Activated CD4-positive, alpha-beta T cell treated with anti-CD3 and anti-CD28 coated beads, Interleukin-2, amount 10 ng/mL, durations not matched to agents 7 days and 5 days (primary cell): ENCODE data around the gene SUPT20HL2. TPM values are rescaled to one million over a fixed set of nuclear protein-coding genes. Genes with fewer than 3 reads are reported as not detected.
"Not testable (repeated sequence)": the region's sequence is repeated elsewhere in the genome, so short reads cannot be mapped to it uniquely, and the experiment has no call there.

ENCODE experiments used
- CTCF ChIA-PET: fragments of 350-600 bp; sonication (Branson Sonifier 250); formaldehyde crosslinking; loops from one replicate; lab custom pipeline; 2021; ENCODE audit warnings: antibody characterized with exemption; lab: Charles Lee
- POLR2A ChIA-PET: fragments of 350-600 bp; sonication (Branson Sonifier 250); formaldehyde crosslinking; loops from one replicate; lab custom pipeline; 2021; ENCODE audit warnings: antibody characterized with exemption; lab: Charles Lee
- DNase-seq: peaks from one replicate; pipeline ENCODE4 v3.0.0-alpha.2; 2020
- H3K27ac Mint-ChIP-seq: one replicate; pipeline ENCODE4 v1.8.0; 2021; ENCODE audit warnings: mild to moderate bottlenecking, moderate library complexity, mixed read lengths
- H3K27me3 Mint-ChIP-seq: one replicate; pipeline ENCODE4 v1.8.0; 2021; ENCODE audit warnings: mixed read lengths
- H3K36me3 Mint-ChIP-seq: one replicate; pipeline ENCODE4 v1.8.0; 2021; ENCODE audit warnings: low read depth, mixed read lengths
- H3K4me1 Mint-ChIP-seq: one replicate; pipeline ENCODE4 v1.8.0; 2021; ENCODE audit warnings: mixed read lengths
- H3K4me3 Mint-ChIP-seq: one replicate; pipeline ENCODE4 v1.8.0; 2021; ENCODE audit warnings: mild to moderate bottlenecking, moderate library complexity, mixed read lengths
- H3K9me3 Mint-ChIP-seq: one replicate; pipeline ENCODE4 v1.8.0; 2021; ENCODE audit warnings: mixed read lengths
- total RNA-seq, 2 experiments: library from RNA; stranded (reverse); gene quantifications; one replicate each; pipeline ENCODE4 v1.2.3, GENCODE V29; 2021

The SUPT20HL2 gene
- total RNA-seq = not detected

- no peak within 1 kb of the TSS for H3K27ac Mint-ChIP-seq
- DNase-seq = no peak
- POLR2A ChIA-PET = no interaction called here
- CTCF ChIA-PET = no interaction called here
- no peaks in the 10 kb centered on the region for H3K9me3 Mint-ChIP-seq
- no peaks in the 10 kb centered on the region for H3K36me3 Mint-ChIP-seq
- peaks cover 6% of the 10 kb centered on the region for H3K4me1 Mint-ChIP-seq
- no peaks in the 10 kb centered on the region for H3K27me3 Mint-ChIP-seq
- H3K4me3 Mint-ChIP-seq = no peak within 1 kb of the TSS
These were observed at the start of gene SUPT20HL2 for GRCh38 chrX:24314019-24314635. TSS of gene SUPT20HL2 (minus strand) at chrX:24314069. CDS start at chrX:24313315, 754 bp downstream.

- H3K27me3 Mint-ChIP-seq, POLR2A ChIA-PET, DNase-seq, CTCF ChIA-PET, H3K4me3 Mint-ChIP-seq, H3K9me3 Mint-ChIP-seq, H3K27ac Mint-ChIP-seq, H3K36me3 Mint-ChIP-seq: not testable (repeated sequence)
- H3K4me1 Mint-ChIP-seq = peaks cover 13% of the 10 kb centered on the region
These were observed 48.3 kb upstream of the SUPT20HL2 start for GRCh38 chrX:24362089-24362745.

GRCh38 chrX:24360272-24360671 is 46.4 kb upstream of the SUPT20HL2 start, which contains the start of gene SUPT20HL1:
TSS of gene SUPT20HL1 (plus strand) at chrX:24360639. CDS start at chrX:24362761, 2,122 bp downstream.
- Mint-ChIP-seq H3K36me3 (no peaks in the 10 kb centered on the region), H3K27me3 (no peaks in the 10 kb centered on the region), H3K4me1 (peaks cover 8% of the 10 kb centered on the region), H3K27ac (peak within 1 kb of the TSS; percentile 22), H3K9me3 (no peaks in the 10 kb centered on the region), H3K4me3 (no peak within 1 kb of the TSS)
- CTCF ChIA-PET = no interaction called here
- POLR2A ChIA-PET = no interaction called here
- DNase-seq = no peak

GRCh38 chrX:24357106-24357505 is 43.2 kb upstream of the SUPT20HL2 start:
- H3K36me3 Mint-ChIP-seq = no peaks in the 10 kb centered on the region
- H3K4me3 Mint-ChIP-seq = no peak overlapping the region
- ChIA-PET CTCF (interaction anchor here (1.7 kb wide), 1 partner anchor 15 kb away, joined by 7 read pairs; no protein-coding TSS in a partner anchor), POLR2A (no interaction called here)
- no peak for DNase-seq
- H3K27ac Mint-ChIP-seq = no peak overlapping the region
- H3K9me3 Mint-ChIP-seq = no peaks in the 10 kb centered on the region
- H3K27me3 Mint-ChIP-seq = no peaks in the 10 kb centered on the region
- H3K4me1 Mint-ChIP-seq = peaks cover 4% of the 10 kb centered on the region

GRCh38 chrX:24355095-24355494 is 41.2 kb upstream of the SUPT20HL2 start:
- no peaks in the 10 kb centered on the region for H3K36me3 Mint-ChIP-seq
- H3K4me1 Mint-ChIP-seq = peaks cover 4% of the 10 kb centered on the region
- H3K27ac Mint-ChIP-seq = no peak overlapping the region
- POLR2A ChIA-PET = no interaction called here
- H3K4me3 Mint-ChIP-seq = no peak overlapping the region
- no peaks in the 10 kb centered on the region for H3K9me3 Mint-ChIP-seq
- CTCF ChIA-PET = no interaction called here
- no peak for DNase-seq
- H3K27me3 Mint-ChIP-seq = no peaks in the 10 kb centered on the region

- ChIA-PET CTCF (no interaction called here), POLR2A (no interaction called here)
- Mint-ChIP-seq H3K9me3 (no peaks in the 10 kb centered on the region), H3K4me1 (no peaks in the 10 kb centered on the region), H3K36me3 (no peaks in the 10 kb centered on the region), H3K27ac (no peak overlapping the region), H3K4me3 (no peak overlapping the region), H3K27me3 (no peaks in the 10 kb centered on the region)
- no peak for DNase-seq
These were observed 36.3 kb upstream of the SUPT20HL2 start for GRCh38 chrX:24350217-24350616.

- ChIA-PET CTCF (no interaction called here), POLR2A (no interaction called here)
- Mint-ChIP-seq H3K4me1 (peaks cover 6% of the 10 kb centered on the region), H3K27me3 (no peaks in the 10 kb centered on the region), H3K9me3 (no peaks in the 10 kb centered on the region), H3K36me3 (no peaks in the 10 kb centered on the region), H3K27ac (no peak overlapping the region), H3K4me3 (no peak overlapping the region)
- no peak for DNase-seq
These were observed 34.0 kb upstream of the SUPT20HL2 start for GRCh38 chrX:24347881-24348280.

GRCh38 chrX:24343719-24344118 is 29.9 kb upstream of the SUPT20HL2 start:
- H3K4me3 Mint-ChIP-seq = no peak overlapping the region
- H3K27me3 Mint-ChIP-seq = peaks cover 8% of the 10 kb centered on the region
- CTCF ChIA-PET = no interaction called here
- POLR2A ChIA-PET = interaction anchor here (0.6 kb wide), 1 partner anchor 41 kb away, joined by 3 read pairs; no protein-coding TSS in a partner anchor
- peak; percentile 5 for DNase-seq
- no peaks in the 10 kb centered on the region for H3K9me3 Mint-ChIP-seq
- H3K36me3 Mint-ChIP-seq = no peaks in the 10 kb centered on the region
- H3K27ac Mint-ChIP-seq = peak overlapping the region; percentile 6
- peaks cover 6% of the 10 kb centered on the region for H3K4me1 Mint-ChIP-seq

GRCh38 chrX:24341795-24342194 is 27.9 kb upstream of the SUPT20HL2 start:
- ChIA-PET POLR2A (no interaction called here), CTCF (interaction anchor here (1.0 kb wide), 1 partner anchor 36 kb away, joined by 3 read pairs; no protein-coding TSS in a partner anchor)
- Mint-ChIP-seq H3K4me3 (no peak overlapping the region), H3K4me1 (peaks cover 6% of the 10 kb centered on the region), H3K27me3 (peaks cover 8% of the 10 kb centered on the region), H3K27ac (no peak overlapping the region), H3K9me3 (no peaks in the 10 kb centered on the region), H3K36me3 (no peaks in the 10 kb centered on the region)
- no peak for DNase-seq

- H3K4me3 Mint-ChIP-seq = no peak overlapping the region
- CTCF ChIA-PET = no interaction called here
- H3K9me3 Mint-ChIP-seq = no peaks in the 10 kb centered on the region
- peaks cover 8% of the 10 kb centered on the region for H3K27me3 Mint-ChIP-seq
- H3K36me3 Mint-ChIP-seq = no peaks in the 10 kb centered on the region
- POLR2A ChIA-PET = no interaction called here
- no peak for DNase-seq
- peaks cover 6% of the 10 kb centered on the region for H3K4me1 Mint-ChIP-seq
- no peak overlapping the region for H3K27ac Mint-ChIP-seq
These were observed 26.6 kb upstream of the SUPT20HL2 start for GRCh38 chrX:24340501-24340900.

GRCh38 chrX:24339911-24340310 is 26.0 kb upstream of the SUPT20HL2 start:
- no peak overlapping the region for H3K27ac Mint-ChIP-seq
- ChIA-PET POLR2A (no interaction called here), CTCF (no interaction called here)
- H3K27me3 Mint-ChIP-seq = peaks cover 11% of the 10 kb centered on the region
- peaks cover 6% of the 10 kb centered on the region for H3K4me1 Mint-ChIP-seq
- no peak for DNase-seq
- H3K4me3 Mint-ChIP-seq = no peak overlapping the region
- H3K9me3 Mint-ChIP-seq = no peaks in the 10 kb centered on the region
- no peaks in the 10 kb centered on the region for H3K36me3 Mint-ChIP-seq

- no peak overlapping the region for H3K27ac Mint-ChIP-seq
- POLR2A ChIA-PET = no interaction called here
- H3K4me1 Mint-ChIP-seq = no peaks in the 10 kb centered on the region
- no peak for DNase-seq
- peaks cover 11% of the 10 kb centered on the region for H3K27me3 Mint-ChIP-seq
- H3K9me3 Mint-ChIP-seq = no peaks in the 10 kb centered on the region
- CTCF ChIA-PET = no interaction called here
- no peak overlapping the region for H3K4me3 Mint-ChIP-seq
- no peaks in the 10 kb centered on the region for H3K36me3 Mint-ChIP-seq
These were observed 22.0 kb upstream of the SUPT20HL2 start for GRCh38 chrX:24335871-24336270.

GRCh38 chrX:24334461-24334860 is 20.6 kb upstream of the SUPT20HL2 start:
- ChIA-PET CTCF (no interaction called here), POLR2A (no interaction called here)
- Mint-ChIP-seq H3K27ac (no peak overlapping the region), H3K36me3 (no peaks in the 10 kb centered on the region), H3K27me3 (peaks cover 6% of the 10 kb centered on the region), H3K9me3 (no peaks in the 10 kb centered on the region), H3K4me1 (no peaks in the 10 kb centered on the region), H3K4me3 (no peak overlapping the region)
- DNase-seq = no peak
